NCI-H226 (cell line): ENCODE measurements around the gene SEZ6L.

Experiments
- DNase-seq: peaks from one replicate; pipeline ENCODE4 v3.0.0-alpha.2; 2015

The SEZ6L gene

DNA sequence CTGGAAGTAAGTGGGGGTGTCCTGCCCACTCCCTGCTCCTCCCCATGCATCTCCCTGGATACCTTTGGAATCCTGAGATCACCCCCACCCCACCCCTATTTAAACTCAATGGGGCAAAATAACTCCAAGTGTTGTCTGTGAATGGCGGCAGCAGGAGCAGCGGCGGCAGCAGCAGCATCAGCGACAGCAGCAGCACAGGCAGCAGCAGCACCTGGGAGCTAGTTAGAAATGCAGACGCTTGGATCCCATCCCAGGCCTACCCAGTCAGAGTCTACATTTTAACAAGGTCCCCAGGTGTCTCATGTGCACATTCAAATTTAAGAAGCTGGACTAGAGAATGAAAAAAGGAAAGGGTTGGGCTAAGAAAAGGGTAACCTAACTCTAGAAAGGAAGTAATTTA lies 82.6 kb downstream of the SEZ6L start:
- DNase-seq = no peak

- peak; percentile 1 for DNase-seq
These were observed 90.2 kb downstream of the SEZ6L start for GRCh38 chr22:26259510-26259909.

DNA sequence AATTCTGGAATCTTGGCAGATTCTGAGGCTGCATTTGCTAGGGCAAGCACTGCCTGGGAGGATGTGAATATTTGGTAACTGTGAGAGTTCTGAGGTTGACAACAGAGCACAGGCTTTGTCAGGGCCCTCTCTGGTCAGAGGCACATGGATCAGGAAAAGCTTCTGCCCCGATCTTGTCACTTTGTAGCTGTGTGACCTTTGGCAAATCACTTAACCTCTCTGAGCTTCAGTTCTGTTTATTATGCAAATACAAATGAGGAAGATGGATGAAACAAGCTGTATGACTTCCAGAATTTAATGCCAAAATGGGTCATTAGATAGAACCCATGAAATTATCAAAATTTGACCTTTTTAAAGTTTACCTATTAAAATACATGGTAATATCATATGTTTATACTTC lies 94.9 kb downstream of the SEZ6L start:
- no peak for DNase-seq

- DNase-seq = no peak
These were observed 96.0 kb downstream of the SEZ6L start for GRCh38 chr22:26265281-26265680.

DNA sequence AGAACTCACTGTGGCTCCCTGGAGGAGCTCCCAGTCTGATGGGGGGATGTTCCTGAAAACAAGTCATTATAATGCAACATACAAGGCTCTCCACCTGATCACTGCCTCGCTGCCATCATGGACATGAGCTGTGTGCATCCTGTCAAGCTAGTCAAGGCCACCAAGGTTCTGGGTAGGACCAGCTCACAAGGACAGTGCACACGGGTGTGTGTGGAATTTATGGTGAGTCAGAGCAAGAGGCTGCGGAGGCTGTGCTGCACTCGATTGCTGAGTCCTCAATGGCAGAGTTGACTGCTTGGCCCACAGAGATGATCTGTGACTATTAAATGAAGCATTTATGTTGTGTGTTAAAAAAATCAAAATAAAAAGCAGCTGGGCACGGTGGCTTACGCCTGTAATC lies 96.6 kb downstream of the SEZ6L start:
- no peak for DNase-seq

- DNase-seq = no peak
These were observed 98.6 kb downstream of the SEZ6L start for GRCh38 chr22:26267856-26268255.

DNA sequence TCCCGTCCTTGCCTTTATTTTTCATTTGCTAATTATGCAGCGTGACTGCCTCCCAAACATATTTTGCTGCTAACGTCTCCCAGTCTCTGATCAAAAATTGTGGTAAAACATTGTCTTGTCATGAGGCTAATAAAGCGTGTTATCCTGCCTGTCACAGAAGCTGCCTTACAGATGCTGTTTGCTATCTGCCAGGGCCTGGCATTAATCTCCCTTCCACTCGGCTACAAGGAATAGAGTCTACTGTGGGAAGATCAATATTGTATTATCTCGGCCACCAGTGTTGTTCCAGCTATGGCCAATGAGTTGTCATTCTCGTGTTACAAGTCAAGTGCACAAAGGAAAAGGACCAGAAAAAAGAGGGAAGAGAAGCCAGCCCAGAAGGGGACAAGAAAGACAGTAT lies 100.3 kb downstream of the SEZ6L start:
- no peak for DNase-seq

DNA sequence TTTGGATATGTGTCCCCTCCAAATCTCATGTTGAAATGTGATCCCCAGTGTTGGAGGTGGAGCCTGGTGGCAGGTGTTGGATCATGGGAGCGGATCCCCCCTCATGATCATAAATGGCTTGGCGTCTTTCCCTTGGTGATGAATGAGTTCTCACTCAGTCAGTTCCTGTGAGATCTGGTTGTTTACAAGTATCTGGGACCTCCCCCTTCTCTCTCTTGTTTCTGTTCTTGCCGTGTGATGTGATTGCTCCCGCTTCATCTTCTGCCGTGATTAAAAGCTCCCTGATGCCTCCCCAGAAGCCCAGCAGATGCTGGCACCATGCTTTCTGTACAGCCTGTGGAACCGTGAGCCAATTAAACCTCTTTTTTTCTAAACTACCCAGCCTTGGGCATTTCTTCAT lies 102.2 kb downstream of the SEZ6L start:
- DNase-seq = no peak

- DNase-seq = no peak
These were observed 103.9 kb downstream of the SEZ6L start for GRCh38 chr22:26273011-26273675.

DNA sequence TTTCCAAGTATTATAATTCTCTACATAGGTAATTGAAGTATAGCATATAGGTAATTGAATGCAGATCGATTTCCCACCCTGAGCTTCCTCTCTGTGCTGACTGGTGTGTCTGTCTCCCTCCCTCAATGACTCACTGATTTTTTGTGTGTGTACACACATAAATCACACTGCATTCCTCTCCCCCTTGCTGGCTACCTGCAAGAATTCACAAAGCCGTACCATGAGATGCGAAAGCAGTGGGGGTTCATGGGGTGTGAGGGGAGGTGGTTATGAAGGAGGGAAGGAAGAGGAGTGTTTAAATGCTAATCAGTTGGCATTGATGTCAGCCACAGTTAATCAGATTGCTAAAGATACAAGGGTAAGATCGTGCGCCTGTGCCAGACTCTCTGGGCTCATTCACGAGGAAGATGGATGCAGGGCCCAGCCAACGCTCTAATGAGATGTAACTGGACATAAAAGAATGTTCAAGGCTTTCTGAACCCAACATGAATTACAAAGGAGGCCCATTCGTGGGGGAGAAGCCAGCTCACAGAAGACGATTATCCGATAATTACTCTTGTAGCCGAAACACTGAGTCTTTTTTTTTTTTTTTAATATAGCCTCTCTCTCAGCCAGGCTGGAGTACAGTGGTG lies 107.4 kb downstream of the SEZ6L start:
- DNase-seq = no peak

- DNase-seq = no peak
These were observed 112.7 kb downstream of the SEZ6L start for GRCh38 chr22:26281941-26282340.

DNA sequence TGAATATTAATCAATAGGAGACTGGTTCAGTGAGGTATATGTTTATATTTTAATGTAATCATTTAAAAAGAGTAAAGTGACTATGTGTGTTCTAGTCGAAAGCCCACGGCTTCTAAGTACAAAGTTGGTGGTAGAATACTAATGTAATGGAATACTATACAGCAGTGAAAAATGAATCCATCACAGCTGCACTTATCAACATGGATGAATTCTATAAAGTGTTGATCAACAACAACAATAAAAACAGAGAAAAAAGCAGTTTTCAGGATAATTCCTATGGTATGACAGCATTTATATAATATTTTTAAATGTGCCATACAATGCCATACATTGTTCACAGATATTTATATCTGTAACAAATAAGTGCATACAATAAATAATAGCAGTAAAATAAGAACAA lies 114.1 kb downstream of the SEZ6L start:
- DNase-seq = no peak

DNA sequence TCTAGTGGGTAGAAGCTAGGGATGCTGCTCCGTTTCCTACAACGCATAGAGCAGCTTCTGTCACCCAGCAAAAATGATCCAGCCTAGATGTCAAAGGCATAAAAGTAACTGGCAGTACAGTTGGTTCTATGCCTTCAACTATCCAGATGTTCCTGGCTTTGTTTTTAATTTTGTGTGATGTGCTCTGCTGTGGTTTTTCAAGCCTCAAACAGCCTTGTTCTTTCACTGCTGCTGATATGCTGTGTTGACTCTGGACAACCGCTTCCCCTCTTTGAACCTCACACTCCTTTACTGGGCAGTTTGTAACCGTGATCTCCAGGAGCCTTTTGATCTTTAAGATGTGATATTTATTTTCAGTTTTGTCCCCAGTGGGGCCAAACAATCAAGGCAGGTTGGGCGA lies 116.4 kb downstream of the SEZ6L start:
- no peak for DNase-seq

GRCh38 chr22:26286091-26286820 lies 117.0 kb downstream of the SEZ6L start:
- no peak for DNase-seq

- no peak for DNase-seq
These were observed 118.3 kb downstream of the SEZ6L start for GRCh38 chr22:26287382-26288225.

- DNase-seq = no peak
These were observed 120.4 kb downstream of the SEZ6L start for GRCh38 chr22:26289611-26290101.

- no peak for DNase-seq
These were observed 122.8 kb downstream of the SEZ6L start for GRCh38 chr22:26291940-26292666.

- no peak for DNase-seq
These were observed 123.4 kb downstream of the SEZ6L start for GRCh38 chr22:26292667-26292995.

GRCh38 chr22:26295563-26296126 lies 126.4 kb downstream of the SEZ6L start:
- no peak for DNase-seq

DNA sequence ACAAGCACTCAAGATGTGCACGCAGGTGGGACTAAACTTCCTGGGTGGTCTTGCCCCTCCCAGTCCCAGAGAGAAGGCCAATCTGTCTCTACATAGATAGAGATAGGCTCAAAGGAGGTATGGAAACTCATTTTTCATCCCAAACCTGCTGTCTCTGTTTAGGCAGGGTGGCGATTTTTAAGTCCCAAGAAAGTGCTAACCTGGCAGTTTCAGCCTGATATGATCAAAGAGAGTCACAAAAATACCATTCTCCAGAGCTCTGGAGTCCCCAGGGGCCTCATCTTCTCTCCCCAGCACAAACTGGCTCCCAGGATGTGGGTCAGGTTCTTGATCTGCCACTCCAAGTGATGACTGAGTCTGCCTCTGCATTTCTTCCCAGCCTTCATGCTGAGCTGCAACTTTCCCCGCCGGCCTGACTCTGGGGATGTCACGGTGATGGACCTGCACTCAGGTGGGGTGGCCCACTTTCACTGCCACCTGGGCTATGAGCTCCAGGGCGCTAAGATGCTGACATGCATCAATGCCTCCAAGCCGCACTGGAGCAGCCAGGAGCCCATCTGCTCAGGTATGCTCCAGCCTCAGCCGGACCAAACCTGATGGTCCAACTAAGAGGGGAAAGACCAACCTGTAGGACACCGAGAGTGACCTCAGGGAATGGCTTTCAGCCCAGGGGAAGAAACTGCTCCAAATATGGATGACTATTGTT lies 129.5 kb downstream of the SEZ6L start:
- DNase-seq = no peak

DNA sequence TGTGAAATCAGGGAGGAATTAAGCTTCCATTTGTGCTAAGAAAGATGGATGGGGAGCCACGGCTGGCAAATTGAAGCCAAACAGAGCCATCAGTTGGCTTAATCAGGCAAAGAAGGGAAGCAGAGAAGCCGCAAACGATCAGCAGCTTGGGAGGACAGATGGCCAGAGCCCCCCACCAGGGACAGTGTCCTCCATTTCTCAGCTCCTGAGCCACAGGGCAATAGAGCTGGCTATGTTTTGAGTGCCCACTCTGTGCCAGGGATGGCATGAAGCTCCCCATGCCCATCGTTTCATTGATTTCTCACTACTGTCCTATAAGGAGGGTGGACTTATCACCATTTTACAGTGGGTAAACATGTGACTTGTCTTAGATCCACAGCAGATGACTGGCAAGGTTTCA lies 133.5 kb downstream of the SEZ6L start:
- DNase-seq = no peak

DNA sequence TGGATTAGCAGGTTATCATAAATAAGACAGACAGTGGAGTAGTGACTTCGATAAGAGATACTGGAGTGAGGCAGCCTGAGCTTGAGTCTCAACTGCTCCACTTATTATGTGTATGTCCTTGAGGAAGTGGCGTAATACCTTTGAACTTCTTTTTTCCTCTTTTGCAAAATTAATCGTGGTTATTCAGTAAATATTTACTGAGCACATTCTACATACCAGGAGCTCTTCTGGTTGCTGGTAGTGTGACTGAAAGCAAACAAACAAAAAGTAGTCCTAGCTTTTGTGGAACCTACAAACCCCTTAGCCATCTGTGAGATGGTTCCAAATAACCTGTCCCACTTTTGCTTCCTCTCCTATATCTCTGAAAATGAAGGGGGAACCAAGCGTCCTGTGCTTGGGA lies 134.2 kb downstream of the SEZ6L start:
- DNase-seq = no peak
